ENCODE results near the gene SLC5A10.

SLC5A10 gene

GRCh38 chr17:19004421-19005136 is 52.6 kb downstream of the SLC5A10 start, which contains the start of gene FAM83G:
TSS of gene FAM83G (minus strand) at chr17:19004764. CDS start at chr17:19004041, 723 bp downstream.
- no peak for DNase-seq

DNA sequence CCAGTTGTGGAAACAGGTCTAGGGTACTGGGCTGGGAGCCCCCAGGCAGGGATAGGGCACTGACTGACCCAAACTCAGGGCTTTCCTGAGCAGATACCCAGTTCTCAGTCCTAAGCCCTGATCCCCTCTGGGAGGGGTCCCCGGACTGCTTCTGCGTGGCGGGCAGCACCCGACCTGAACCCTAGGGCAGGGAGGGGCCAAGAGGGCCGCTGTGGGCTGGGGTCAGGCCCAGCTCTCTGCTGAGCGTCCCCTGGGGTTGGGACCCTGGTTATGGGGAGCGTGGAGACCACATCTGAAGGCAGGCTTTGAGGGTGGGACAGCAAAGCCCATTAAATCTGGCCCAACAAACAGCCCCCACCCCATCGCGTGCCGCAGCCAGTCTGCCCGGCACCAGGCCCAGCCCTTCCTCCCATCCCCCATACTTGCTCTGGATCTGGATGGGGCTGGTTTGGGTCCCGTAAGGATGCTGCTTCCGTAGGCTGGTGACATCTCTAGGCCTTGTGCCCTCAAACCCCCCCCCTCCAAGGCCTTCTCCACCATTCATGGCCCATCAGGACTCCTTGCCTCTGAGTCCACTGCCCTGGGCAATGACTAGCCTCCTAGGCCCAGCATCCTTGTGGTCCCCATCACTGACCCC is 53.3 kb downstream of the SLC5A10 start:
- no peak for DNase-seq

GRCh38 chr17:19005789-19006430 is 53.9 kb downstream of the SLC5A10 start:
- no peak for DNase-seq

DNA sequence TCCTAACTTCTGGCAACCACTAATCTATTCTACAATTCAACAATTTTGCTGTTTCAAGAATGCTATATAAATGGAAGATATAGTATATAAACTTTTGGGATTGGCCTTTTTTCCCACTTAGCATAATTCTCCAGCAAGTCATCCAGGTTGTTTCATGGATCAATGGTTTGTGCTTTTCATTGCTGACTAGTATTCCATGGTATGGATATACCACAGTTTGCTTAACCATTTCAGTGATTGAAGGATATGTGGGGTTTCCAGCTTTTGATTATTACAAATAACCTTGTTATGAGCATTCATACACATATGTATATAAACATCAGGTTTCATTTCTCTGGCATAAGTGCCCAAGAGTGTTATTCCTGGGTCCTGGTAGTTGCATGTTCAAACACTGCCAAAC is 54.7 kb downstream of the SLC5A10 start:
- DNase-seq: no peak

GRCh38 chr17:19009970-19010369 is 58.0 kb downstream of the SLC5A10 start:
- no peak for DNase-seq

GRCh38 chr17:19010729-19011505 is 59.0 kb downstream of the SLC5A10 start:
- DNase-seq: no peak

DNA sequence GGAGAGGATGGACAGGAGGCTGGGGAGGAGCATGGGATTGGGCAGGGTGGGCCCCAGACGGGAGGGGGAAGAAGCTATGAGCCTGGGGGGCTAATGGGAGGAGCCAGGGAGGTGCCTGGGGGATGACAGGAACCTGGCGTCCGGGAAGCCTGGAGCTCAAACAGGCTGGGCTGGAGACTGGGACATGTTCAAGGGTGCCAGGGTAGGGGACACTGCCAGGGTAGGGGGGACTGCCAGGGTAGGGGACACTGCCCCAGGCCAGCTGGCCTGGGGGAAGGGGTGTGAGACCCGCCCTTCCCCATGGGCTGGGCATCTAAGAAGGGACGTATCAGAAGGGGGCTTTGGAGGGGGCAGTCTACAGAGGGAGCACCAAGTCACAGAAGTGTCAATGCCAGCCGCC is 59.6 kb downstream of the SLC5A10 start:
- no peak for DNase-seq

DNA sequence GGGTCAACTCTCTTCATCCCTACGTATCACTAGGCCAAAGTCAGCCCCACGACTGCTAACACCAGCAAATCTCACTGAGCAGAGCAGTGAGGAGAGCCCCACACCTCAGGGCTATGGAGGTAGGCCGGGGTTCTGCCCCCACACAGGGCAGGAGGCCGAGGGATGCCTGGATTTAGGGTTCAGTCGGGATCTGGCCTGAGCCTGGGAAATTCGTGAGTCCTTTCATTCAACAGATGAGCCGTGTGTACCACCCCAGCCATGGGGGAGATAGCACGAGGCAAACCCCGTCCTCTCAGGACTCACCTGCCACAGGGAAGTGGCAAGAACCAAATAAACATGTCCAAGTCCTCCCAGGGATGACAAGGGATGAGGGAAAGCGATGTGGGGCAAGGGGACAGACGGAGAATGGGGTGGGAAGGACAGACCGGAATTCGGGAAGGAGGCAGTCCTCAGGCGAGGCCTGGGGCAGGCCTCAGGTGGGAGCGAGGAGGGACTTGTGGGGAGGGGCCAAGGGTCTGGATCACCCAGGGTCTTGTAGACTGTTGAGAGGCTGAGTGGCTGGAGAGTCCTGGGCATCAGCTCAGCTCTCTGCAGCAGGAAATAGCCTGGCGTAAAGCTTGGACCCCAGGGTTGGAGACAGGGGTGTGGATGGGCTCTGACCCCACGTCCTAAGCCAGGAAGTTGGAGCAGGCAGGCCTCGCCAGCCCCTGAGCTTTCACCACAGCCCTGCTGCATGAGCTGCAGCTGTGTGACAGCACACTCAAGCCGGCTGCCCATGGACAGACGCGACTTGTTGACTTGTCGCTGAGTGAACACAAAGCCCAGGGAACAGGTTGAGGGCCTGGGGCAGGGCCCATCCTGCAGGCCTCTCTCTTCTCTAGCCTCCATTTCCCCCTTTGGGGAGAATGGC is 60.5 kb downstream of the SLC5A10 start:
- no peak for DNase-seq

DNA sequence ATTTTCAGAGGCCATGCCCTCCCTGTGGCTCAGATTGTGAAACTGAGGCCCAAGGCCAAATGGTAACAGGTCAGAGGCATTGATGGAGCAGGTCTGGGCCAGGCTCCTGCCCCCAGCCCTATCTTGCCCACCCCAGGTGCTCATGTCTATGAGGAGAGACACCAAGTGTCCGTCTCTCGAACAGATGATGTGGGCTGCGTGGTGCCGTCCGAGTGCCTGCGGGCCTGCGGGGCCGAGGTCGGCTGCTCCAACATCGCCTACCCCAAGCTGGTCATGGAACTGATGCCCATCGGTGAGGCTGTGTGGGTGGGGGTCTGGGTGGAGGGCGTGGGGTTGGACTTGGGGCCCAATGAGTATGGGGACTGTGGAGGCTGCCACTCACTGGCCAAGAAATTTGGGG is 61.3 kb downstream of the SLC5A10 start:
- DNase-seq: no peak

- no peak for DNase-seq
Observed at GRCh38 chr17:19013806-19014627, 62.1 kb downstream of the SLC5A10 start.

DNA sequence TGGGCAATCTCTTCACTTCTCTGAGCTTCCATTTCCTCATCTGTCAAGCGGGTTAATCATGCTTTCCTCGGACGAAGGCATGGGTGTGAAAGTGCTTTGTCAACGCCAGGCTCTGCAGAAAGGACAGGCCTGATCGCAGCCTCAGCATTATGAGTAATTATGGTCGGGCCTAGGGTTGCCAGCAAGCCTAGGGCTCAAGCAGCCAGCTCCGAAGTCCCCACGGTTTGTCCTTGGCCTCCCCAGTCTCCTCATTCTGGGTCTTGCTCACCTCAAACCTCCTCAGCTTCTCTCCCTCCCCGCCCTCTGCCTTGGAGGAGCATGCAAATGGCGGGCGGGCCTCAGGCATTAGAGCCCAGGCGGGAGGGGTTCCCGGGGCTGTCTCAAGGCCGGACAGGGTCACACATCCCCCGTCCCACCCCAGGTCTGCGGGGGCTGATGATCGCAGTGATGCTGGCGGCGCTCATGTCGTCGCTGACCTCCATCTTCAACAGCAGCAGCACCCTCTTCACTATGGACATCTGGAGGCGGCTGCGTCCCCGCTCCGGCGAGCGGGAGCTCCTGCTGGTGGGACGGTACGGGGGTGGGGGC is 62.8 kb downstream of the SLC5A10 start:
- DNase-seq: no peak

DNA sequence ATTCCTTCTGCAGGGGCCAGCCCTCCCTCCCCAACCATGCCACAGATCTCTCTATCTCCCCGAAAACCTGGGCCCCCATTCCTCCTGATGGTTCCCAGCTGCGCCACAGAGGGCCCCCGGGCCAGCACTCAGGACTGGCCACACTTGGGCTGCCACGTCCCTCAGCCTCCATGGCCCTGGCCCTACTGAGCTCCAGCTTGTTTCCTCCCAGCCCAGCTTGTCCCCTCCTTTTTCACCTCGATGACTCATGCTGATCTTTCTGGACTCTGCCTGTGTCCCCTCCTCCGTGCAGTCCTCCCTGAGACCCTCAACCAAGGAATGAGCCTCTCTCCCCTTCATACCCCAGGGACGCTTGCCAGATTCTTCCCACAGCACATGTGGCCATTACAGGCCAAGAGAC is 63.5 kb downstream of the SLC5A10 start:
- DNase-seq: no peak

DNA sequence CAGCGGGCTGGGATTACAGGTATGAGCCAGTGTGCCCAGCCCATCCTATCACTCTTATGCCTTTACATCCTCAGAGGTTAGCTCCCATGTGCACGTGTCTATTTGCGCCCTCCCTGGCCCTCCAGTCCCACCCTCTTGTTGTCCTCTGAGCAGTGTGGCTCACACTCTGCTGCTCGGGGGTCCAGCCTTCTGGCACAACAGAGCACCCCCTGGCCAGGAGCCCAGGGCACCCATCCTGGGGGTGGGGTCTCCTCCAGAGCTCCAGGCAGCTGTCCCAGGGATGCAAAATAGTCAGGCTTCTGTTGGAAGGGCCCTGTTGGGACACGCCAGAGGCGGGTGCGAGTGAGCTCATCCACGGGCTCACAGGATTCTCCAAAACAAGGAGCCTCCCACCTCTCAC is 64.3 kb downstream of the SLC5A10 start:
- DNase-seq: no peak

GRCh38 chr17:19016881-19017280 is 64.9 kb downstream of the SLC5A10 start:
- no peak for DNase-seq

DNA sequence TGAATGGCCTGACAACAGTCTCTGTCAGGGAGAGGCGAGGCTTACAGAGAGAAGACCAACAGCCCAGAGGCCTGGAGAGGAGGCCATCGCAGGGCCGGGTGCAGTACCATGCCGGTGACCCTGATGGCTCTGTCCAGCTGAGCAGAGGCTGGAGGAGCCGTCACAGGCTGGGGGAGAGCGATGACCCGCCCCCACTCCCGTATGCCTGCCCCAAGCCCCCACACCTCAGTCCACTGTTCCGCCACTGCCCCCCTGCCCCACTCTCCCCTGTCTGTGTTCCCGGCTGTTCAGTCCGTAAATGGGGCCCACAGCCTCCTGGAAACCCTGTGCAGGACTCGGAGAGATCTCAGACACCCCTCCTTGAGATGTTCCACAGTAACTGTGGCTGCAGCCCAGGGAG is 65.4 kb downstream of the SLC5A10 start:
- no peak for DNase-seq

- no peak for DNase-seq
Observed at GRCh38 chr17:19017804-19018599, 66.0 kb downstream of the SLC5A10 start.

GRCh38 chr17:19018600-19018950 is 66.6 kb downstream of the SLC5A10 start:
- DNase-seq: no peak

DNA sequence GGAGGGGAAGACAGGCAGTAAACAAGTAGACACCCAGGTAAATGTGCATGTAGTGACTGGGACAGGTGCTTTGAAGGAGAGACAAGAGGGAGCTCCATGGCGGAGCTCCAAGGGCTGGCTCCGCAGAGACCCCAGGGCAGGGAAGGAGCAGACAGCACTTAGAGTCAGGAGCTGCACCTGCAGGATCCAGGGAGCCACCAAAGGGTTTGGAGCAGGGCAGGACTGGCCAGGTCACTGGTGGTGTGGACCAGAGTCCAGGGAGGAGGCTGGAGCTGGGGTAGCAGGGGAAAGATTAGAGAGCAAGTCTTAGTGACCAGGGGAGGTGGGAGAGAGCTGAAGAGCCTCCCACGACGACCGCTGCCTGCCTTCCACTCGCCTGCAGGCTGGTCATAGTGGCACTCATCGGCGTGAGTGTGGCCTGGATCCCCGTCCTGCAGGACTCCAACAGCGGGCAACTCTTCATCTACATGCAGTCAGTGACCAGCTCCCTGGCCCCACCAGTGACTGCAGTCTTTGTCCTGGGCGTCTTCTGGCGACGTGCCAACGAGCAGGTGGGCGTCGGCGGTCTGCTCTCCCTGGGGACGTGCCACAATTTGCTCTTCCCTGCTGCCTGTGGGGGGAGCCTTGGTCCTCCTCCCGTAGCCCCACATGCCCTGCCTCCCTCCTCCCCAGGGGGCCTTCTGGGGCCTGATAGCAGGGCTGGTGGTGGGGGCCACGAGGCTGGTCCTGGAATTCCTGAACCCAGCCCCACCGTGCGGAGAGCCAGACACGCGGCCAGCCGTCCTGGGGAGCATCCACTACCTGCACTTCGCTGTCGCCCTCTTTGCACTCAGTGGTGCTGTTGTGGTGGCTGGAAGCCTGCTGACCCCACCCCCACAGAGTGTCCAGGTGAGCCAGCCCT is 67.3 kb downstream of the SLC5A10 start:
- peak; percentile 1 for DNase-seq

GRCh38 chr17:19020016-19020415 is 68.1 kb downstream of the SLC5A10 start:
- no peak for DNase-seq
